ENCODE measurements around the gene XPO5. TPM values are rescaled to one million over a fixed set of nuclear protein-coding genes. Genes with fewer than 3 reads are reported as not detected.

XPO5 gene
- total and polyA plus RNA-seq, 2 experiments from 2014 or later, result 28.5 to 95.2 TPM

DNA sequence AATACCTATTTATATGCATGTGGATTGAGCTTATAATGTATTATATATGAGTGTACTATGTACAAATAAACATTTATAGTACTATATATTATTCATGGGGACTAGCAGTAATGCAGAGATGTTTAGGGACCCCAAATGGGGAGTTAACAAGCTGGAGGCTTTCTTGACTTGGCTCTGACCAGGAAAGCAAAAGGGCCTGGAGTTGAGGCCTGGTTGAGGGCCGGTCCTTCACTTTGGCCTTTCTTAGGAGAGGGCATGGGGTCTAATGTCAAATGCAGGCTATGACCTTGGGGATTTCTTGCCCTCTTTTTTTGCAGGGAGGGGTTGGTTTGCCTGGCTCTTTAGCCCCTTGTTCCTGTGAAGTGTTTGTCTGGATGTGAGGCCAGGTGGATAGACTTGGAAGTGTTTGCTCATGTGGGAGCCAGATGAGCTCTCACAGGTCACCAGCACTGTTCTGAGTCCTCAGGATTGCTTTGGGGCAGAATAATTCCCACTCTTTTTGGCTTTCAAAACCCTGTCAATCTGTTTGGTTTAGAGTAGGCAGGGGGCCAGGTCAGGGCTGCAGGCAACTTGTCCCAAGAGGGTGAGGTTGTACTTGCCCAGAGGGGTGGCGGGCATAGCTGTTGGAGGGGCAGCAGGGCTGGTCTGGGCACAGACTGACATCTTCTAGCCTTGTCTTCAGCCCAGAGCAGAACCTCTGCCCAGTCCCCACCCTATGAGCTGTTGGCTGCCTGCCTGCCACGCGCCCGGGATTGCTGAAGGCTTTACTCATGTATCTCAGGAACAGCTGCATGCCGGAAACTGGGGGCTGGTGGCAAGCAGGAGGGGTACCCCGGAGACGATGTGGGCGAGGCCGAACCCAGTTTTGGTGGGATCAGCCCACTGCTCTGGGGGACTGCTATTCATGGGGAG, 83.8 kb downstream of the XPO5 start (continued):
- TF ChIP-seq, protein P1, sequence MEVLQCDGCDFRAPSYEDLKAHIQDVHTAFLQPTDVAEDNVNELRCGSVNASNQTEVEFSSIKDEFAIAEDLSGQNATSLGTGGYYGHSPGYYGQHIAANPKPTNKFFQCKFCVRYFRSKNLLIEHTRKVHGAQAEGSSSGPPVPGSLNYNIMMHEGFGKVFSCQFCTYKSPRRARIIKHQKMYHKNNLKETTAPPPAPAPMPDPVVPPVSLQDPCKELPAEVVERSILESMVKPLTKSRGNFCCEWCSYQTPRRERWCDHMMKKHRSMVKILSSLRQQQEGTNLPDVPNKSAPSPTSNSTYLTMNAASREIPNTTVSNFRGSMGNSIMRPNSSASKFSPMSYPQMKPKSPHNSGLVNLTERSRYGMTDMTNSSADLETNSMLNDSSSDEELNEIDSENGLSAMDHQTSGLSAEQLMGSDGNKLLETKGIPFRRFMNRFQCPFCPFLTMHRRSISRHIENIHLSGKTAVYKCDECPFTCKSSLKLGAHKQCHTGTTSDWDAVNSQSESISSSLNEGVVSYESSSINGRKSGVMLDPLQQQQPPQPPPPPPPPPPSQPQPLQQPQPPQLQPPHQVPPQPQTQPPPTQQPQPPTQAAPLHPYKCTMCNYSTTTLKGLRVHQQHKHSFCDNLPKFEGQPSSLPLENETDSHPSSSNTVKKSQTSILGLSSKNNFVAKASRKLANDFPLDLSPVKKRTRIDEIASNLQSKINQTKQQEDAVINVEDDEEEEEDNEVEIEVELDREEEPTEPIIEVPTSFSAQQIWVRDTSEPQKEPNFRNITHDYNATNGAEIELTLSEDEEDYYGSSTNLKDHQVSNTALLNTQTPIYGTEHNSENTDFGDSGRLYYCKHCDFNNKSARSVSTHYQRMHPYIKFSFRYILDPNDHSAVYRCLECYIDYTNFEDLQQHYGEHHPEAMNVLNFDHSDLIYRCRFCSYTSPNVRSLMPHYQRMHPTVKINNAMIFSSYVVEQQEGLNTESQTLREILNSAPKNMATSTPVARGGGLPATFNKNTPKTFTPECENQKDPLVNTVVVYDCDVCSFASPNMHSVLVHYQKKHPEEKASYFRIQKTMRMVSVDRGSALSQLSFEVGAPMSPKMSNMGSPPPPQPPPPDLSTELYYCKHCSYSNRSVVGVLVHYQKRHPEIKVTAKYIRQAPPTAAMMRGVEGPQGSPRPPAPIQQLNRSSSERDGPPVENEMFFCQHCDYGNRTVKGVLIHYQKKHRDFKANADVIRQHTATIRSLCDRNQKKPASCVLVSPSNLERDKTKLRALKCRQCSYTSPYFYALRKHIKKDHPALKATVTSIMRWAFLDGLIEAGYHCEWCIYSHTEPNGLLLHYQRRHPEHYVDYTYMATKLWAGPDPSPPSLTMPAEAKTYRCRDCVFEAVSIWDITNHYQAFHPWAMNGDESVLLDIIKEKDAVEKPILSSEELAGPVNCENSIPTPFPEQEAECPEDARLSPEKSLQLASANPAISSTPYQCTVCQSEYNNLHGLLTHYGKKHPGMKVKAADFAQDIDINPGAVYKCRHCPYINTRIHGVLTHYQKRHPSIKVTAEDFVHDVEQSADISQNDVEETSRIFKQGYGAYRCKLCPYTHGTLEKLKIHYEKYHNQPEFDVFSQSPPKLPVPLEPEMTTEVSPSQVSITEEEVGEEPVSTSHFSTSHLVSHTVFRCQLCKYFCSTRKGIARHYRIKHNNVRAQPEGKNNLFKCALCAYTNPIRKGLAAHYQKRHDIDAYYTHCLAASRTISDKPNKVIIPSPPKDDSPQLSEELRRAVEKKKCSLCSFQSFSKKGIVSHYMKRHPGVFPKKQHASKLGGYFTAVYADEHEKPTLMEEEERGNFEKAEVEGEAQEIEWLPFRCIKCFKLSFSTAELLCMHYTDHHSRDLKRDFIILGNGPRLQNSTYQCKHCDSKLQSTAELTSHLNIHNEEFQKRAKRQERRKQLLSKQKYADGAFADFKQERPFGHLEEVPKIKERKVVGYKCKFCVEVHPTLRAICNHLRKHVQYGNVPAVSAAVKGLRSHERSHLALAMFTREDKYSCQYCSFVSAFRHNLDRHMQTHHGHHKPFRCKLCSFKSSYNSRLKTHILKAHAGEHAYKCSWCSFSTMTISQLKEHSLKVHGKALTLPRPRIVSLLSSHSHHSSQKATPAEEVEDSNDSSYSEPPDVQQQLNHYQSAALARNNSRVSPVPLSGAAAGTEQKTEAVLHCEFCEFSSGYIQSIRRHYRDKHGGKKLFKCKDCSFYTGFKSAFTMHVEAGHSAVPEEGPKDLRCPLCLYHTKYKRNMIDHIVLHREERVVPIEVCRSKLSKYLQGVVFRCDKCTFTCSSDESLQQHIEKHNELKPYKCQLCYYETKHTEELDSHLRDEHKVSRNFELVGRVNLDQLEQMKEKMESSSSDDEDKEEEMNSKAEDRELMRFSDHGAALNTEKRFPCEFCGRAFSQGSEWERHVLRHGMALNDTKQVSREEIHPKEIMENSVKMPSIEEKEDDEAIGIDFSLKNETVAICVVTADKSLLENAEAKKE (CRISPR knock-in tag; IDR thresholded peaks at IDR 0.05), result no peak
- no peak for TF ChIP-seq JUNB (IDR thresholded peaks at IDR 0.05; ENCODE audit: unreplicated experiment)
- TF ChIP-seq STAT1 (IDR thresholded peaks at IDR 0.05; ENCODE audit: unreplicated experiment), result no peak

DNA sequence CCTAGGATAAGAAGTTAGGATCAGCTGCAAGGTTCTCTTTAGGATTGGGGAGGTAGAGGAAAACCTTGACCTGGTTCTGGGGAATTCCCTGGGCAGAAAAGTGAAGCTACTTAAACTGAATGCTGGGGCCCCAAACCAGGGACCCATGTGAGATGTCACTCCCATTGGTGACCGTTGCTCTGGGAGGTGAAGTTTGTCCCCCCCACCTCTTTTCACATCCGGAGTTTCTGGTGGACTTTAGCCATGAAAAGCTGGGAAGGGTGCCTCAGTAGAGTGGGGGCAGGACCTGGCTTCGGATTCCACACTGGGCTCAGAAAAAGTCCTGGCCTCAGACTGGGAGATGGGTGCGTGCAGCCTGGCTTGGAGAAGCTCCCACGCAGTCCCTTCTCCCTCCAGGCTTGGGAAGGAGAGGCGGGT, 85.3 kb downstream of the XPO5 start:
- H3K27me3 ChIP-seq (ENCODE audit: insufficient read depth), result no peaks in the 10 kb centered on the region
- H3K4me2 ChIP-seq, result no peak overlapping the region
- no peaks in the 10 kb centered on the region for H3F3A ChIP-seq (replicated peaks; ENCODE audit: low read depth)
- no peak overlapping the region for H2AFZ ChIP-seq
- peaks cover 30% of the 10 kb centered on the region for H3K4me1 Mint-ChIP-seq
- peaks cover 7% of the 10 kb centered on the region; the same call in 2 of the 3 replicates for H3K36me3 Mint-ChIP-seq (ENCODE audit: low read depth)
- H3K9me2 ChIP-seq (ENCODE audit: insufficient read depth), result no peaks in the 10 kb centered on the region
- DNase-seq (ENCODE audit: low spot score) (no peak), ATAC-seq (no peak)
- H3K36me3 ChIP-seq (ENCODE audit: insufficient read depth), result no peaks in the 10 kb centered on the region
- peaks cover 35% of the 10 kb centered on the region for H4K20me1 ChIP-seq (replicated peaks; ENCODE audit: insufficient read depth)
- H3K79me2 ChIP-seq (replicated peaks; ENCODE audit: insufficient read depth), result peaks cover 61% of the 10 kb centered on the region
- H3K4me3 ChIP-seq, result no peak overlapping the region
- H3K4me3 Mint-ChIP-seq, result no peak overlapping the region
- no peak overlapping the region for H3K27ac ChIP-seq (ENCODE audit: low read depth)
- H3K27me3 Mint-ChIP-seq (ENCODE audit: insufficient read depth, low read depth, poor library complexity), result peaks cover 10% of the 10 kb centered on the region
- no peak overlapping the region for H3K27ac Mint-ChIP-seq
- H3K4me1 ChIP-seq (ENCODE audit: insufficient read depth), result peaks cover 8% of the 10 kb centered on the region
- H3K9me3 Mint-ChIP-seq, result no peaks in the 10 kb centered on the region
- TF ChIP-seq ZNF114 (CRISPR knock-in tag; IDR thresholded peaks at IDR 0.05) (no peak), STAT1 (IDR thresholded peaks at IDR 0.05; ENCODE audit: unreplicated experiment) (no peak), EZH2 (IDR thresholded peaks at IDR 0.05; ENCODE audit: low read depth, unreplicated experiment) (no peak), EZH2phosphoT487 (IDR thresholded peaks at IDR 0.05; ENCODE audit: unreplicated experiment) (no peak), JUNB (IDR thresholded peaks at IDR 0.05; ENCODE audit: unreplicated experiment) (no peak), CREB1 (CRISPR knock-in tag; IDR thresholded peaks at IDR 0.05; ENCODE audit: low read depth) (no peak)
- TF ChIP-seq, protein P2, sequence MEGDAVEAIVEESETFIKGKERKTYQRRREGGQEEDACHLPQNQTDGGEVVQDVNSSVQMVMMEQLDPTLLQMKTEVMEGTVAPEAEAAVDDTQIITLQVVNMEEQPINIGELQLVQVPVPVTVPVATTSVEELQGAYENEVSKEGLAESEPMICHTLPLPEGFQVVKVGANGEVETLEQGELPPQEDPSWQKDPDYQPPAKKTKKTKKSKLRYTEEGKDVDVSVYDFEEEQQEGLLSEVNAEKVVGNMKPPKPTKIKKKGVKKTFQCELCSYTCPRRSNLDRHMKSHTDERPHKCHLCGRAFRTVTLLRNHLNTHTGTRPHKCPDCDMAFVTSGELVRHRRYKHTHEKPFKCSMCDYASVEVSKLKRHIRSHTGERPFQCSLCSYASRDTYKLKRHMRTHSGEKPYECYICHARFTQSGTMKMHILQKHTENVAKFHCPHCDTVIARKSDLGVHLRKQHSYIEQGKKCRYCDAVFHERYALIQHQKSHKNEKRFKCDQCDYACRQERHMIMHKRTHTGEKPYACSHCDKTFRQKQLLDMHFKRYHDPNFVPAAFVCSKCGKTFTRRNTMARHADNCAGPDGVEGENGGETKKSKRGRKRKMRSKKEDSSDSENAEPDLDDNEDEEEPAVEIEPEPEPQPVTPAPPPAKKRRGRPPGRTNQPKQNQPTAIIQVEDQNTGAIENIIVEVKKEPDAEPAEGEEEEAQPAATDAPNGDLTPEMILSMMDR (conservative IDR thresholded peaks at IDR 0.05; ENCODE audit: low read depth in 2 of 2), result no peak
